K562 (cell line): ENCODE data around the gene CDK14.

Experiments
- CBX5 ChIP-seq: IDR thresholded peaks from 2 replicates; pipeline ENCODE4 v1.6.1; 2014; ENCODE audit warnings: low read depth, borderline replicate concordance
- CHD1 ChIP-seq: fragments of 200-600 bp; sonication (generic); IDR thresholded peaks from one replicate; pipeline ENCODE4 v1.6.1; 2012; ENCODE audit warnings: mild to moderate bottlenecking, moderate library complexity, low read length, inconsistent platforms
- CREM ChIP-seq: IDR thresholded peaks from 2 replicates; pipeline ENCODE4 v1.6.1; 2014; ENCODE audit warnings: antibody characterized with exemption, low read depth
- CTBP1 ChIP-seq: fragments of 450-650 bp; IDR thresholded peaks from 2 replicates; pipeline ENCODE4 v1.6.1; 2016; ENCODE audit warnings: borderline replicate concordance
- DPF2 ChIP-seq: fragments of 450-650 bp; IDR thresholded peaks from 2 replicates; pipeline ENCODE4 v1.6.1; 2016
- HNRNPL ChIP-seq: fragments of 200-400 bp; formaldehyde crosslinking; IDR thresholded peaks from 2 replicates; pipeline ENCODE4 v1.6.1; 2017; ENCODE audit warnings: low read depth, mild to moderate bottlenecking, low read length
- KAT8 ChIP-seq: fragments of 450-650 bp; IDR thresholded peaks from 2 replicates; pipeline ENCODE4 v1.6.1; 2016; ENCODE audit warnings: low read depth, mild to moderate bottlenecking
- NFIC ChIP-seq: fragments of 450-650 bp; IDR thresholded peaks from 2 replicates; pipeline ENCODE4 v1.6.1; 2017; ENCODE audit warnings: mild to moderate bottlenecking, inconsistent platforms
- NR1H2 ChIP-seq: sonication (generic); formaldehyde crosslinking; IDR thresholded peaks from 2 replicates; pipeline ENCODE4 v1.4.0; 2020; ENCODE audit warnings: mild to moderate bottlenecking, missing genetic modification reagents
- TCF7L2 ChIP-seq: fragments of 150-350 bp; IDR thresholded peaks from 2 replicates; pipeline ENCODE4 v1.6.1; 2016; ENCODE audit warnings: low read depth, mild to moderate bottlenecking, low read length, moderate library complexity
- TF ChIP-seq, protein P1 (sequence below): sonication (generic); formaldehyde crosslinking; IDR thresholded peaks from 2 replicates; pipeline ENCODE4 v1.9.0; 2022; ENCODE audit warnings: mild to moderate bottlenecking, missing genetic modification reagents
- TF ChIP-seq, protein P2 (sequence below): sonication (generic); formaldehyde crosslinking; IDR thresholded peaks from 2 replicates; pipeline ENCODE4 v1.8.1; 2022; ENCODE audit warnings: missing genetic modification reagents
- TF ChIP-seq, protein P3 (sequence below), 3 experiments: IDR thresholded peaks in 2 of 3; conservative IDR thresholded peaks in 1 of 3; 2 replicates each; pipeline ENCODE4 v1.5.1; 2011 to 2012; ENCODE audit warnings: low read length in 3 of 3, mild to moderate bottlenecking in 3 of 3, control low read depth in 2 of 3, improper control_type of control experiment in 1 of 3, inconsistent platforms in 1 of 3, low read depth in 1 of 3, mixed read lengths in 1 of 3, moderate library complexity in 1 of 3; ENCODE audit not compliant: insufficient read depth in 2 of 3
- TF ChIP-seq, protein P4 (sequence below): fragments of 250-450 bp; sonication (Bioruptor Pico); IDR thresholded peaks from 2 replicates; pipeline ENCODE4 v1.4.0; 2020

DNA sequence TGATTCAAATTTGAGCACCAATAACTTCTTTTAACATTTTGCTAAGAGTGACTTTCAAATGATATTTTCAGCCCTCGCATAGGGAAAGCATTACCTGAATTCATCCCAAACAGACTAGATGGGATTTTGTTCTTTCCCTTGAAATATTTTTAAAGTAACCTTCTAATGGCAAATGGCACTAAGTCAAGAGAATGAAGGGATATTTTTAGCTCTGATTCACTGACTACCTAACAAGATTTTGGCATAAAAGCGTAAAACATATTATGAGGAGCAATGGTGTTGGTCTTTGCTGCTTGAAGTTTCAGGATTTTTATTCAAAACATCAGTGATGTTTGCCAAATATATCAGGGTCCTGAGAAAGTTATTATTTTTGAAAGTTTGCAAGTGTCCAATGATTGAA, 290.3 kb downstream of the CDK14 start:
- no peak for TF ChIP-seq CREM
- TF ChIP-seq, protein P1, sequence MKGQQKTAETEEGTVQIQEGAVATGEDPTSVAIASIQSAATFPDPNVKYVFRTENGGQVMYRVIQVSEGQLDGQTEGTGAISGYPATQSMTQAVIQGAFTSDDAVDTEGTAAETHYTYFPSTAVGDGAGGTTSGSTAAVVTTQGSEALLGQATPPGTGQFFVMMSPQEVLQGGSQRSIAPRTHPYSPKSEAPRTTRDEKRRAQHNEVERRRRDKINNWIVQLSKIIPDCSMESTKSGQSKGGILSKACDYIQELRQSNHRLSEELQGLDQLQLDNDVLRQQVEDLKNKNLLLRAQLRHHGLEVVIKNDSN (CRISPR knock-in tag), result no peak
- TF ChIP-seq, protein P2, sequence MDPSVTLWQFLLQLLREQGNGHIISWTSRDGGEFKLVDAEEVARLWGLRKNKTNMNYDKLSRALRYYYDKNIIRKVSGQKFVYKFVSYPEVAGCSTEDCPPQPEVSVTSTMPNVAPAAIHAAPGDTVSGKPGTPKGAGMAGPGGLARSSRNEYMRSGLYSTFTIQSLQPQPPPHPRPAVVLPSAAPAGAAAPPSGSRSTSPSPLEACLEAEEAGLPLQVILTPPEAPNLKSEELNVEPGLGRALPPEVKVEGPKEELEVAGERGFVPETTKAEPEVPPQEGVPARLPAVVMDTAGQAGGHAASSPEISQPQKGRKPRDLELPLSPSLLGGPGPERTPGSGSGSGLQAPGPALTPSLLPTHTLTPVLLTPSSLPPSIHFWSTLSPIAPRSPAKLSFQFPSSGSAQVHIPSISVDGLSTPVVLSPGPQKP (CRISPR knock-in tag), result no peak
- TF ChIP-seq, protein P3, sequence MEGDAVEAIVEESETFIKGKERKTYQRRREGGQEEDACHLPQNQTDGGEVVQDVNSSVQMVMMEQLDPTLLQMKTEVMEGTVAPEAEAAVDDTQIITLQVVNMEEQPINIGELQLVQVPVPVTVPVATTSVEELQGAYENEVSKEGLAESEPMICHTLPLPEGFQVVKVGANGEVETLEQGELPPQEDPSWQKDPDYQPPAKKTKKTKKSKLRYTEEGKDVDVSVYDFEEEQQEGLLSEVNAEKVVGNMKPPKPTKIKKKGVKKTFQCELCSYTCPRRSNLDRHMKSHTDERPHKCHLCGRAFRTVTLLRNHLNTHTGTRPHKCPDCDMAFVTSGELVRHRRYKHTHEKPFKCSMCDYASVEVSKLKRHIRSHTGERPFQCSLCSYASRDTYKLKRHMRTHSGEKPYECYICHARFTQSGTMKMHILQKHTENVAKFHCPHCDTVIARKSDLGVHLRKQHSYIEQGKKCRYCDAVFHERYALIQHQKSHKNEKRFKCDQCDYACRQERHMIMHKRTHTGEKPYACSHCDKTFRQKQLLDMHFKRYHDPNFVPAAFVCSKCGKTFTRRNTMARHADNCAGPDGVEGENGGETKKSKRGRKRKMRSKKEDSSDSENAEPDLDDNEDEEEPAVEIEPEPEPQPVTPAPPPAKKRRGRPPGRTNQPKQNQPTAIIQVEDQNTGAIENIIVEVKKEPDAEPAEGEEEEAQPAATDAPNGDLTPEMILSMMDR (IDR thresholded peaks at IDR 0.05 in 2 of 3, conservative IDR thresholded peaks at IDR 0.05 in 1 of 3; ENCODE audit: insufficient read depth in 2 of 3, low read depth in 1 of 3, low read length in 3 of 3), result no peak
- TF ChIP-seq KAT8, result no peak
- TF ChIP-seq TCF7L2, result no peak
- no peak for TF ChIP-seq NR1H2 (CRISPR knock-in tag)
- TF ChIP-seq CHD1, result no peak
- TF ChIP-seq CBX5, result no peak
- TF ChIP-seq NFIC, result no peak
- TF ChIP-seq DPF2, result no peak
- no peak for TF ChIP-seq CTBP1
- no peak for TF ChIP-seq HNRNPL
- TF ChIP-seq, protein P4, sequence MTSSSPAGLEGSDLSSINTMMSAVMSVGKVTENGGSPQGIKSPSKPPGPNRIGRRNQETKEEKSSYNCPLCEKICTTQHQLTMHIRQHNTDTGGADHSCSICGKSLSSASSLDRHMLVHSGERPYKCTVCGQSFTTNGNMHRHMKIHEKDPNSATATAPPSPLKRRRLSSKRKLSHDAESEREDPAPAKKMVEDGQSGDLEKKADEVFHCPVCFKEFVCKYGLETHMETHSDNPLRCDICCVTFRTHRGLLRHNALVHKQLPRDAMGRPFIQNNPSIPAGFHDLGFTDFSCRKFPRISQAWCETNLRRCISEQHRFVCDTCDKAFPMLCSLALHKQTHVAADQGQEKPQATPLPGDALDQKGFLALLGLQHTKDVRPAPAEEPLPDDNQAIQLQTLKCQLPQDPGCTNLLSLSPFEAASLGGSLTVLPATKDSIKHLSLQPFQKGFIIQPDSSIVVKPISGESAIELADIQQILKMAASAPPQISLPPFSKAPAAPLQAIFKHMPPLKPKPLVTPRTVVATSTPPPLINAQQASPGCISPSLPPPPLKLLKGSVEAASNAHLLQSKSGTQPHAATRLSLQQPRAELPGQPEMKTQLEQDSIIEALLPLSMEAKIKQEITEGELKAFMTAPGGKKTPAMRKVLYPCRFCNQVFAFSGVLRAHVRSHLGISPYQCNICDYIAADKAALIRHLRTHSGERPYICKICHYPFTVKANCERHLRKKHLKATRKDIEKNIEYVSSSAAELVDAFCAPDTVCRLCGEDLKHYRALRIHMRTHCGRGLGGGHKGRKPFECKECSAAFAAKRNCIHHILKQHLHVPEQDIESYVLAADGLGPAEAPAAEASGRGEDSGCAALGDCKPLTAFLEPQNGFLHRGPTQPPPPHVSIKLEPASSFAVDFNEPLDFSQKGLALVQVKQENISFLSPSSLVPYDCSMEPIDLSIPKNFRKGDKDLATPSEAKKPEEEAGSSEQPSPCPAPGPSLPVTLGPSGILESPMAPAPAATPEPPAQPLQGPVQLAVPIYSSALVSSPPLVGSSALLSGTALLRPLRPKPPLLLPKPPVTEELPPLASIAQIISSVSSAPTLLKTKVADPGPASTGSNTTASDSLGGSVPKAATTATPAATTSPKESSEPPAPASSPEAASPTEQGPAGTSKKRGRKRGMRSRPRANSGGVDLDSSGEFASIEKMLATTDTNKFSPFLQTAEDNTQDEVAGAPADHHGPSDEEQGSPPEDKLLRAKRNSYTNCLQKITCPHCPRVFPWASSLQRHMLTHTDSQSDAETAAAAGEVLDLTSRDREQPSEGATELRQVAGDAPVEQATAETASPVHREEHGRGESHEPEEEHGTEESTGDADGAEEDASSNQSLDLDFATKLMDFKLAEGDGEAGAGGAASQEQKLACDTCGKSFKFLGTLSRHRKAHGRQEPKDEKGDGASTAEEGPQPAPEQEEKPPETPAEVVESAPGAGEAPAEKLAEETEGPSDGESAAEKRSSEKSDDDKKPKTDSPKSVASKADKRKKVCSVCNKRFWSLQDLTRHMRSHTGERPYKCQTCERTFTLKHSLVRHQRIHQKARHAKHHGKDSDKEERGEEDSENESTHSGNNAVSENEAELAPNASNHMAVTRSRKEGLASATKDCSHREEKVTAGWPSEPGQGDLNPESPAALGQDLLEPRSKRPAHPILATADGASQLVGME (CRISPR knock-in tag), result no peak
